Ramos (cell line): ENCODE data around the gene CBR1.

Source experiments
- in situ Hi-C: fragments of 300-500 bp; cut with MboI; formaldehyde crosslinking; loops from one replicate; pipeline ENCODE4 v1.14.3; 2022; ENCODE audit warnings: low sequenced_read_pairs; ENCODE audit not compliant: unreplicated experiment

Gene CBR1

DNA sequence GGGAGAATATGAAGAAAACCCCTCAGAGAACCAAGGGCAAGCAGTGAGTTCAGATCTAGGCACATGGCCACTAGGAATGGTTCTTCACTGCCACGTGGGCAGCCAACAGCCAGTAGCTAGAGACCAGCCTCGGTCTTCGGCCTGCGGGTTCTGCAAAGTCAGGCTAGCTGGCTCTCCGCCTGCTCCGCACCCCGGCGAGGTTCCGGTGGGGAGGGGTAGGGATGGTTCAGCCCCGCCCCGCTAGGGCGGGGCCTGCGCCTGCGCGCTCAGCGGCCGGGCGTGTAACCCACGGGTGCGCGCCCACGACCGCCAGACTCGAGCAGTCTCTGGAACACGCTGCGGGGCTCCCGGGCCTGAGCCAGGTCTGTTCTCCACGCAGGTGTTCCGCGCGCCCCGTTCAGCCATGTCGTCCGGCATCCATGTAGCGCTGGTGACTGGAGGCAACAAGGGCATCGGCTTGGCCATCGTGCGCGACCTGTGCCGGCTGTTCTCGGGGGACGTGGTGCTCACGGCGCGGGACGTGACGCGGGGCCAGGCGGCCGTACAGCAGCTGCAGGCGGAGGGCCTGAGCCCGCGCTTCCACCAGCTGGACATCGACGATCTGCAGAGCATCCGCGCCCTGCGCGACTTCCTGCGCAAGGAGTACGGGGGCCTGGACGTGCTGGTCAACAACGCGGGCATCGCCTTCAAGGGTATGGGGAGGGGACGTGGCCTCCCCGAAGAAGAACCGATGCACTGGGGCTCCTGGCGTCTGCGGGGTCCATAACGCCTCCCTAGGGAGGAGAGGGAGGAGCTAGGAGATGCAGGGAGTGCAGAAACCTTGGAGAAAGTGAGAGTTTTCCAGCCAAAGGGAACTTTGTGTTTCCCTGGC is at the start of gene CBR1:
Gene CBR1, plus strand, starts transcription at position 312 of the 871 bp plus-strand sequence. Its CDS starts 92 bp downstream, at position 404.
- in situ Hi-C loops: no loop called here

DNA sequence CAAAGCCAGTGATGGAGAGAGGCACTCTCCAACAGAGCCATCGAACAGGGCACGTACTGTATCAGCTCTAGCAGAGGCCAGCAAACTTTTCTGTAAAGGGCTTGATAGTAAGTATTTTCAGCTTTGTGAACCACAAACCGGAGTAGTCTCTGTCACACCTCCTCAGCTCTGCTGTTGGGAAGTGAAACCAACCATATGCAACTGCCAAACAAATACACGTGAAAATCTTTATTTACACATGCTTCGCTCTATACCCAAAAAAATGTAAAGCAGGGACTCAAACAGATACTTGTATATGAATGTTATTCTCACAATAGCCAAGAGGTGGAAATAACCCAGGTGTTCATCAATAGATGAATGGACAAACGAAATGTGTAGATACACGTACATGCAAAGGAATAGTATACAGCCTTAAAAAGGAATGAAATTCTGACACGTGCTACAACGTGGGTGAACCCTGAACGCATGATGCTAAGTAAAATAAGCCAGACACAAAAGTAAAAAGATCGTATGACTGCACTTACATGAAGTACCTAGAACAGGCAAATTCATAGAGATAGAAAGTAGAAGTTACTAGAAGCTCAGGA is 48.5 kb upstream of the CBR1 start:
- in situ Hi-C loops: loop anchor here (10.0 kb wide), 1 partner anchor 1337 kb away; no protein-coding TSS in a partner anchor

- in situ Hi-C loops: loop anchor here (10.0 kb wide), 1 partner anchor 1338 kb away; no protein-coding TSS in a partner anchor
These were observed 47.3 kb upstream of the CBR1 start for GRCh38 chr21:36022427-36023091.

GRCh38 chr21:36023092-36023480 is 46.7 kb upstream of the CBR1 start:
- in situ Hi-C loops: loop anchor here (10.0 kb wide), 1 partner anchor 1338 kb away; no protein-coding TSS in a partner anchor

DNA sequence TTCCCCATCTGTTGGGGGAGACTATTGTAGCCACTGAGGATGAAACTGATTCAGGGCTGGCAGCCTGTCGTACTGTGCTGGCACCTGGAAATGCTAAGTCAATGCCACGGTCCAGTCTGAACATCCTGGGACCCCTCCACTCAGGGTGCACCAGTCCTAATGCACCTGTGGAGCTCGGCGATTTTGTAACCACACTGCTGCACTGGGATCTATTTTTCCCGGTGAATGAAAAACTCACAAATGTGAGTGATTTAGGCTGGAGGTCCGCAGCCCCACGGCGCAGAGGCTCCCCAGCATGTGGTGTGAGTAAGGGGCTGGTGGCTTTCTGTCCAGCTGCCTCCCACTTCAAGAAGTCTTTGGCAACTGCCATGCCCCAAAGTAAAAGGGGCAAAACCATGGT is 45.0 kb upstream of the CBR1 start:
- in situ Hi-C loops: loop anchor here (10.0 kb wide), 1 partner anchor 1340 kb away; no protein-coding TSS in a partner anchor

DNA sequence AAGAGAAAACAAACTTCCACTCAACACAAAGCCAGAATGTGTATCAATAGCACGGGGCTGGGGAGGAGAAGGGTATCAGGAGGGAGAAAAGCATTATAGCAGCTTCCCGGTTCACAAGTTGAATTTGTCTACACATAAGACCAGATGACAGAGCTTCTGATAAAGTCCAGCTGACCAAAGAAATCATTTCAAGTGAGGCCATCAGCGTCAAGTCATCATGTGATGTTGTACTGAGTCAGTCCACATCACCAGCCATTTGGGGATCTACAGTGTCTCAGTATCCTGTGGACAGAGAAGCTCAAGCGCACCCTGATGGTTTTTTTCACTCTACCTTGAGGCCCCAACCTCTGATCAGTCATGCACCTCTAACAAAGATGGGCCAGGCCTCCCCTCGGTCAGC is 42.5 kb upstream of the CBR1 start:
- in situ Hi-C loops: loop anchor here (10.0 kb wide), 1 partner anchor 1343 kb away; no protein-coding TSS in a partner anchor

- in situ Hi-C loops: loop anchor here (10.0 kb wide), 1 partner anchor 1344 kb away; no protein-coding TSS in a partner anchor
These were observed 41.4 kb upstream of the CBR1 start for GRCh38 chr21:36028127-36029069.

DNA sequence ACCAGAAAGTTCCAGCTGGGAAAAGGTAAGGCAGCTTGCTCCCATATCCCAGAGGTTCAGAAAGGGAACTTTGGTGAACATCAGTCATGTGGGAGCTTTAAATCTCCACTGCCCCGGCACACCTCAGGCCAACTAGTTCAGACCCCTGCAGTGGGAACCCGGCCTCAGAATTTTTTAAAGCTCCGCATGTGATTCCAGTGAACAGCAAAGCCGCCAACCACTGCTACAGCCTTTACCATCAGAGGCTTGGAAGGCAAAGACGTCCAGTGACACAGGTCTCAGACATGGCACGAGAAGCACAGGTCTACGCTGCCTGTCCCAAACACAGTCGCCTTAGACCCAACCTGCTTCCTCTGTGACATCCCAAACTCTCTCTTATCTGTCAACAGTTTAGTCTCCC is 40.5 kb upstream of the CBR1 start:
- in situ Hi-C loops: loop anchor here (10.0 kb wide), 1 partner anchor 1345 kb away; no protein-coding TSS in a partner anchor

- in situ Hi-C loops: no loop called here
These were observed 39.1 kb upstream of the CBR1 start for GRCh38 chr21:36030581-36031189.

- in situ Hi-C loops: no loop called here
These were observed 37.0 kb upstream of the CBR1 start for GRCh38 chr21:36032647-36033406.

DNA sequence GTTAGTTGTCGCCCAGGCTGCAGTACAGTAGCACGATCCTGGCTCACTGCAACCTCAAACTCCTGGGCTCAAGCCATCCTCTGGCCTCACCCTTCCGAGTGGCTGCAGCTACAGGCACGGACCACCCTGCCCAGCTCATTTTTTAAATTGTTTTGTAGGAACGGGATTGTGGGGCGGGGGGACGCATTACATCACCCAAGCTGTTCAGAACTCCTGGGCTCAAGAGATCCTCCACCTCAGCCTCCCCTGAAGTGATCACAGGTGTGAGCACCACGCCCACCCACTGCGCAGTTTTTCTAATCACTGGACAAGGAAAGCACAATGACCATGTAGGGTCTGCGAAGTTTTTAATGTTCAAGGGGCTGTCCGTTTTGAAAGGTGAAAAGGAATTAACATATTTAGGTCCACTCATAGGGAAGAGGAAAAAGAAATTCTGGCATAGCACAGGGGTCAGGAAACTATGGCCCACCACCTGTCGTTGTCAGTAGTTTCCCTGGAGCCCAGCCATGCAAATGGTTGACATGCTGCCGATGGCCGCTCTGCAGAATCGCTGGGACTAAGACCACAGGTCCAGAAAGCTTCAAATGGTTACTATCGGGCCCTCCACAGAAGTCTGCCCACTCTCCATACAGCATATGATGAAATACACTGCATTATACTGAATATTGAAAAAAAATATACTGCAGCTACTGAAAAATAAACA is 35.5 kb upstream of the CBR1 start:
- in situ Hi-C loops: no loop called here

DNA sequence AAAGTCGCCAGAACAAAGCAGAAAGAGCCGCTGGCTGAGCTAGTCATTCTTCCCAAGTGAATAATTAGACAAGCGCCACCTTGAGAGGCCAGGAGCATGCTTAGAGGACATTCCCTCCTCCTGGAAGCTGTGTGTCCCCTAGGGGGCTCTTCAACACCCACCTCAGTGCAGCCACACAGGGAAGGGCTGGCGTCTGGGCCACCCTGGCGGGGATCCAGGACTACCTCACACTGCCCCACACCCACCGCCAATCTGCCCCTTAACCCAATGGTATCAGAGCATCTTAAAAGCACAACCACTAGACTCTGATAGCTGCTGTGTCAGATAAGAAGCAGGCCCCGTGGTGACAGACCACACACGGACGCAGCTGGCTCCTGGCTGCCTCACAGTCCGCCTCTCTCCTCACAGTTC is 34.4 kb upstream of the CBR1 start:
- in situ Hi-C loops: no loop called here

DNA sequence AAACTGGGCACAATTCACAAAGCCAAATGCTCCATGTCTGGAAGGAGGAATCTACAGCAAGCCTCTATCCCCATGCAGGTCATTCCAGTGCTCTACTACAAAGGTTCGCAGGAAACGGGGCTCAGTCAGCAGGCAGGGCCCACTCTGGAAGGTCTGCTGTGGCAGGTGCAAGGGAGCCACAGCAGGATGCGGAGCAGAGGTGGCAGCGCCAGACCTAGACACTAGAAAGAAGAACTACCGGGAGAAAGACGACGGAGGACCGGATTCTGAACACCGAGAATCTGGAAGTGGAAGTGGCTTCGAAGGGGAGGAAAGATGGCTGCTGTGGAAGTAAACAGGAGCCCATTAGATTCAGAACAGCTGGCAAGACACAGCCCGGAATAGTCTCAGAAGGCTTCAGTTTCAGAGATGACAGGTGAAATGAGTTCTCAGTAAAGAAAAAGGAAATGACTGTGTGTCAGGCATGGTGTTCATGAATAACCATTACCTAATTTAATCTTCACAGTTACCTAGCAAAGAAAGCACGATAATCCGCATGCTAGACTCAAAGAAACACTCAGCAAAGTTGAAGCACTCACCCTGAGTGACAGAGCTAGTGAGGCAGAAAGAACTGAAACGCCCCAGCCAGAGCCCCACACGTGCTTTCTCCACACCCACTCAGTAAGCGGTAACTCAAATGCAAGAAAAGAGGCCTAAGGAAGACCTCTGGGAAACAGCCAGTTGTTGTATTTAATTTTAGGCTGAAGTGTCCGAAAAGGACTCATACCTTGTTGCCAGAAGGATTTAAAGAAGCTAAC is 30.9 kb upstream of the CBR1 start:
- in situ Hi-C loops: no loop called here

DNA sequence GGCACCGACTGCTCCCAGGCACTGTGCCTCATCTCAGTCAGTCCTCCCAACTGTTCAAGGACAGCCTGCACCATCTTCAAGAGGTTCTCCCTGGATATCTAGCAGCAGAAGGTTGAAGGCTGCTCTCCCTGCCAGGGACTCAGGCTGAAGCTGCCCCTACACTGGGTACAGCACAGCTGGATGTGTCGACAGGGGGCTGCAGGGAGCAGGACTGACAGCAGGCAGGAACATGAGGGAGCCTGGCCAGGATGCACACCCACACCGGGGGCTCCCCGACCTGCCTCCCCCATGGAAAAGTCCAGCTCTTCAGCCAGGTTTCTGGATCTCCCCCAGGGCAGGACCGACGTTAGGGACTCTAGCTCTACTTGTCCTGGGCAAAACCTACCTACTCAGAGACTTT is 30.0 kb upstream of the CBR1 start:
- in situ Hi-C loops: no loop called here

DNA sequence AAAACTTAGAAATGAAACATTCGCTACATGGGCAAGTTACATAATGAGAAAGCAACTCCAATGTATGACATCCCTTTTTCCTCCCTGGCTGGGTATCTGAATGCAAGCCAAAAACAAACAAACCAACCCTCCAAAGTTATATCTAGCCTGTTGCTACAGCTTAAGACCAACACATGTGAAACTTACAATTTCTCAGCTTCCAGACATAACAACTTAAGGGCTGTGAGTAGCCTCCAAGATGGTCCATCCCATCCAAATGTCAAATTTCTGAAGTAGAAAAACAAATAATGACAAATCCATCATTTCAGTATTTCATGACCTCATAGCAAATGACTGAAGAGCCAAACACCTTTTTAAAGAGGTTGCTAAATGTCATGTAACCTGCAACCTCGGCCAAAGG is 29.4 kb upstream of the CBR1 start:
- in situ Hi-C loops: no loop called here

DNA sequence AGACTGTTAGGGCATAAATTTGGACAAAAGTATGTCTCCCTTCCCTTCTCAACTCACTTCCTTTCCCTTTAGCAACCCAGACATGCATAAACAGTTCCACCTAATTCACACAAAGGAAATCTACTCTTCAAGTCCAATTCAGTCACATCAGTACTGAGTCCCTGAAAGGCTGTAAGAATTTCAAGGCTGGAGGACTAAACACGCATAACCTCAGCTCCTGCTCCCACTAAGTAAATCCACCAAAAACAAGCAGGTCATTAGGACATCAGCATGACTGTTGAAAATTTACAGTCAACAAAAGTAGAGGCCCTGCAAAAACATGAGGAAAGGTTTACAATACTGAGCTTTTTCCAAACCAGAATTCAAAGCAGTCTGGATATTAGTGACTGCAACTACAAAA is 27.9 kb upstream of the CBR1 start:
- in situ Hi-C loops: no loop called here

GRCh38 chr21:36044056-36044455 is 25.8 kb upstream of the CBR1 start:
- in situ Hi-C loops: no loop called here
